ENCODE data around the gene LRRC49.
"Not testable (repeated sequence)": the region's sequence is repeated elsewhere in the genome, so short reads cannot be mapped to it uniquely, and the experiment has no call there.

GRCh38 chr15:70926914-70927313, 34.3 kb downstream of the LRRC49 start:
- not testable (repeated sequence) for TF ChIP-seq POLR2A (IDR thresholded peaks at IDR 0.05; ENCODE audit: borderline replicate concordance, extremely low read depth, insufficient read depth, insufficient read length); RAD21 (IDR thresholded peaks at IDR 0.05; ENCODE audit: low read depth); EZH2phosphoT487 (IDR thresholded peaks at IDR 0.05; ENCODE audit: borderline replicate concordance); EZH2 (IDR thresholded peaks at IDR 0.05); SP1 (IDR thresholded peaks at IDR 0.05; ENCODE audit: low read depth)
